BE2C (cell line): ENCODE measurements around the gene TMEM128.
"Not testable (repeated sequence)": the region's sequence is repeated elsewhere in the genome, so short reads cannot be mapped to it uniquely, and the experiment has no call there.

Experiments used
- DNase-seq: peaks from one replicate; pipeline ENCODE4 v3.0.0-alpha.2; 2020
- H3K27me3 ChIP-seq: fragments of 250-450 bp; sonication (Bioruptor Pico); 2 replicates; pipeline ENCODE4 v1.5.1; 2020; ENCODE audit warnings: mild to moderate bottlenecking
- H3K36me3 ChIP-seq: fragments of 250-450 bp; sonication (Bioruptor Pico); 2 replicates; pipeline ENCODE4 v1.5.1; 2020; ENCODE audit warnings: mild to moderate bottlenecking
- H3K4me1 ChIP-seq: fragments of 250-450 bp; sonication (Bioruptor Pico); 2 replicates; pipeline ENCODE4 v1.5.1; 2020
- H3K4me3 ChIP-seq: 2 replicates; pipeline ENCODE4 v1.5.1; 2011; ENCODE audit warnings: low read depth, low read length
- H3K9me3 ChIP-seq: fragments of 250-450 bp; sonication (Bioruptor Pico); 2 replicates; pipeline ENCODE4 v1.5.1; 2020
- CTCF ChIP-seq: IDR thresholded peaks from 2 replicates; pipeline ENCODE4 v1.5.1; 2012; ENCODE audit warnings: mild to moderate bottlenecking, low read depth, low read length

The TMEM128 gene

GRCh38 chr4:4216648-4217047 is 31.4 kb downstream of the TMEM128 start:
- Histone ChIP-seq H3K4me1 (no peaks in the 10 kb centered on the region), H3K27me3 (peaks cover 5% of the 10 kb centered on the region; the same call in 1 of the 2 replicates), H3K4me3 (no peak overlapping the region), H3K9me3 (no peaks in the 10 kb centered on the region), H3K36me3 (no peaks in the 10 kb centered on the region)
- TF ChIP-seq CTCF = no peak
- no peak for DNase-seq

GRCh38 chr4:4213674-4214073 is 34.3 kb downstream of the TMEM128 start:
- H3K9me3 ChIP-seq, H3K27me3 ChIP-seq: not testable (repeated sequence)

GRCh38 chr4:4206204-4206603 is 41.8 kb downstream of the TMEM128 start:
- no peaks in the 10 kb centered on the region for H3K36me3 ChIP-seq
- no peak for TF ChIP-seq CTCF
- H3K4me1 ChIP-seq = no peaks in the 10 kb centered on the region
- no peak overlapping the region for H3K4me3 ChIP-seq
- no peak for DNase-seq
- no peaks in the 10 kb centered on the region for H3K9me3 ChIP-seq
- peaks cover 40% of the 10 kb centered on the region for H3K27me3 ChIP-seq

More at GRCh38 chr4:4213674-4214073, 34.3 kb downstream of the TMEM128 start:
- H3K4me1 ChIP-seq, H3K4me3 ChIP-seq, DNase-seq, H3K36me3 ChIP-seq: not testable (repeated sequence)

- DNase-seq = no peak
- H3K27me3 ChIP-seq = peaks cover 40% of the 10 kb centered on the region
- H3K4me1 ChIP-seq = no peaks in the 10 kb centered on the region
- no peak overlapping the region for H3K4me3 ChIP-seq
- no peak for TF ChIP-seq CTCF
- H3K9me3 ChIP-seq = no peaks in the 10 kb centered on the region
- H3K36me3 ChIP-seq = no peaks in the 10 kb centered on the region
These were observed 43.6 kb downstream of the TMEM128 start for GRCh38 chr4:4204401-4204745.

DNA sequence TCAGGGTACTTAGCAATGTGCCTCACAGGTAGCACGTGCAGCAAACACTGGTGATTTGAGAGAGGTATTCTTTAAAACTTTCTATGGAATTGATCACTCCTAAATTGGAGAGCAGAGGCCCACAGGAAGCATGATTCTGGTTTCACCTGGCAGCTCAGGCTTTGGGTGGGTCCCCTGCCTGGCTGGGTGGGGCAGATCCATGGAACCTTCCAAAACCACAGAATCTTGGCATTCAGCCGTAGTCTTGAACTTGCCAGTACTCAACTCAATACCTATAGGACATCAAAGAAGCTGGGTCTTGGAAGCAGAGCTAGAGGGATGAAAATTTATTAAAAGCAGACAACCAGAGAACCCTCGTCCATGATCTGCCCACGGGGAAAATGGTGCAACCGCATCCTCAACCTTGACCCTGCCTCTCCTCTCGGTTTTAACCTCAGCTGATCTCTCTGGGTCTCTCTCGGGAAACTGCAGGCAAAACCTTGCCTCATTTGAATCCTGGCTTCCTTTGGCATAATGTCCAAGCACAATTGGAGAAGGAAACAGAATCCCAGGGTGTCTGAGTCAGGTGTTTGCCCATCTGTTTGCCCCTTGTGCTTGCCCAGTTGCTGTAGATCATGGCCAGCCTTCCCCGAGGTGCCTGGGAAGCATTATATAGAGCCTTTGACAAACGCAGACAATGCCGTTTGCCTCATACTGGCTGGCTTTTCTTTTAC is 44.2 kb downstream of the TMEM128 start:
- H3K36me3 ChIP-seq = no peaks in the 10 kb centered on the region
- peaks cover 40% of the 10 kb centered on the region for H3K27me3 ChIP-seq
- no peak overlapping the region for H3K4me3 ChIP-seq
- no peak for TF ChIP-seq CTCF
- H3K4me1 ChIP-seq = no peaks in the 10 kb centered on the region
- no peaks in the 10 kb centered on the region for H3K9me3 ChIP-seq
- DNase-seq = no peak

GRCh38 chr4:4202510-4202909 is 45.5 kb downstream of the TMEM128 start:
- no peaks in the 10 kb centered on the region for H3K36me3 ChIP-seq
- DNase-seq = no peak
- TF ChIP-seq CTCF = no peak
- no peaks in the 10 kb centered on the region for H3K4me1 ChIP-seq
- H3K9me3 ChIP-seq = no peaks in the 10 kb centered on the region
- peaks cover 31% of the 10 kb centered on the region for H3K27me3 ChIP-seq
- H3K4me3 ChIP-seq = no peak overlapping the region

DNA sequence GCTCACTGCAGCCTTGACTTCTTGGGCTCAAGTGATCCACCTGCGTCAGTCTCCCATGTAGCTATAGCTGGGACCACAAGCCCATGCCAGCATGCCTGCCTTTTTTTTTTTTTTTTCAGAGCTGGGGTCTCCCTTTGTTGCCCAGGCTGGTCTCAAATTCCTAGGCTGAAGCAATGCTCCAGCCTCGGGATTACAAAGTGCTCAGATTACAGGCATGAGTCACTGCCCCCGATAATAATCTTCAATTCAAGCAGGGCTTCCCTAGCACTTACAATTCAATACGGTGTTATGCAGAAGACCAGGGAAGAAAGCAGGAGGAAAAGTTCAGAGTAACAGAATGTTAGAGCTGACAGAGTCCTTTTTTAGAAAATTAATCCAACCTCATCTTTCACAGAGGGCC is 47.4 kb downstream of the TMEM128 start:
- no peak for DNase-seq
- Histone ChIP-seq H3K4me3 (no peak overlapping the region), H3K27me3 (peaks cover 18% of the 10 kb centered on the region; the same call in 1 of the 2 replicates), H3K9me3 (no peaks in the 10 kb centered on the region), H3K4me1 (no peaks in the 10 kb centered on the region), H3K36me3 (no peaks in the 10 kb centered on the region)
- no peak for TF ChIP-seq CTCF
